GM21515 (cell line): ENCODE measurements around the gene PALLD.
"Not testable (repeated sequence)": the region's sequence is repeated elsewhere in the genome, so short reads cannot be mapped to it uniquely, and the experiment has no call there.

Experiments used
- ATAC-seq: cut with Tn5 transposase; IDR thresholded peaks from one replicate; pipeline ENCODE4 v1.9.1; 2021; ENCODE audit not compliant: unreplicated experiment

The PALLD gene

GRCh38 chr4:168719725-168720124, 222.9 kb downstream of the PALLD start:
- no peak for ATAC-seq

GRCh38 chr4:168720396-168720900, 223.6 kb downstream of the PALLD start:
- ATAC-seq = no peak

- ATAC-seq = no peak
Measured at GRCh38 chr4:168722391-168722790, 225.5 kb downstream of the PALLD start.

DNA sequence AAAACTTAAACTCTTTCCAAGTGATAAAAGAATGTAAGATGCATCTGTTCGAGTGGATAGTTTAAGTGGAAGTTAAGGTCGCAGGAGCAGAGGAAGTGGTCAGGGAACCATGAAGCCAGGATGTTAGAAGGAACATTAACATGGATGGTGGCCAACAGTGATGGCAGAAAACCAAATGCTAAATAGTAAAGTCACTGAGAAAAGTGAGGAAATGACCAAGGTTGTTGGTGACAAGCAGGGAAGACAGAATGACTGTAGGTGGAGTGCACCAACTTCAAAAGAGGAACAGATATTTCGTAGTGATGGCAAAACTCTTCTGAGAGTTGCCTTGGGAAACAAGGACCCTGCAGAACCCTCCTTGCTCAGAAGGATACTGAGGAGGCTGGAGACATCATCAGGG, 226.2 kb downstream of the PALLD start:
- ATAC-seq = no peak

DNA sequence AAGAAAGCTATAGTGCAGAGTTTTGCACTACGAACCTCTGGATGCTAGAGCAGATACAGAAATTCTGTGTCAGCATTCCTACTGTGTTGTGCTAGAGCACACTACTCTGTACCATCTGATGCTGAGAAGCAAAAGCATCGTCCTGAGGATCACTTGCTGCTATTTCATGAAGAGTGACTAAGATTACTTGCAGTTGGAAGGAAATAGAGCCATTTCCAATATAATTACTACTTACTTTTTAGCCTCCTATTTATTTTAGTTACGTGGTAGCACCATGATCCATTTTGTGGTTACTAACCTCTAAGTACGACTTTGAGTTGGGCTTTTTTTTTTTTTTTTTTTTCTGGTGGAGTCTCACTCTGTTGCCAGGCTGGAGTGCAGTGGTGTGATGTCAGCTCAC, 226.7 kb downstream of the PALLD start:
- ATAC-seq = no peak

DNA sequence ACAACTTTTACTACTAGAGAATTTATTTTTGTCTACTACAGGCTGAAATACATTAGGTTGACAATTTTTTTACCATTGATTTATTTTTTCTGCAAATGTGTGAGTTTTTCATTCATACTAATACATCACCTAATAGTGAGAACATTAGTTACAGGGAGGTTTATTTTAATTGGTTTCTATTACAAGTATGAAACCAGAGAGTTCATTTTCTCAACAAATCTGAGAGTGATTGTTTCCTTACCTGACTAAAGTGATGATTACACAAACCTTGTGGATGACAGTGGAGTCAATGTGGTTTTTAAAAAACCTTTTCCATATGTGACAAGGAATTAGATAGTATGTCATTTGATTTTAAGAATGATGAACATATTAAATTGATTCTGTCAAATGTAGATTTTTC, 227.4 kb downstream of the PALLD start:
- ATAC-seq = no peak

- no peak for ATAC-seq
Measured at GRCh38 chr4:168724686-168725411, 228.0 kb downstream of the PALLD start.

DNA sequence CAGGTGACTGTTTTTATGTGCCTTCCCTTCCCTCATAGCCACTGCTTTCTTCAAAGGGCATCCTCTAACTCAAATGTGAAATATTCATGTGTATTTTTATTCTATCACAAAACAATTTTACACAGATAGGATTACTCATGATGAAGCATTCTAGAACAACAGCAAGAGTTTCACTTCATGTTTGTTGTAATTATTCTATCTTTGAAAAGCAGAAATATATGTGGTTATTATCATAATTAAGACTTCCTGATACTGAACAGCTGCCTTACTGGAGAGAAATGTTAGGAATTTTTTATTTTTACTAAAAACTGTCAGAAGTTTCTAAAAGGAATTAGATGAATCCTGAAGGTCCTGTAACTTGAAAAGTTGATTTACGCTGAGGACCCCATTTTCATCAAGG, 229.1 kb downstream of the PALLD start:
- no peak for ATAC-seq

DNA sequence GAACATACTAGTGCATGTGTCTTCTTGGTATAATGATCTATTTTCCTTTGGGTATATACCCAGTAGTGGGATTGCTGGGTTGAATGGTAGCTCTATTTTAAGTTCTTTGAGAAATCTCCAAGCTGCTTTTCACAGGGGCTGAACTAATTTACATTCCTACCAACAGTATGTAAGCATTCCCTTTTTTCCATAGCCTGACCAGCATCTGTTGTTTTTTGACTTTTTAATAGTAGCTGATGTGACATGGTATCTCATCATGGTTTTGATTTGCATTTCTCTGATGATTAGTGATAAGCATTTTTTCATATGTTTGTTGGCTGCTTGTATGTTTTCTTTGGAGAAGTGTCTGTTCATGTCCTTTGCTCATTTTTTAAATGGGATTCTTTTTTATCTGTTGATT, 230.3 kb downstream of the PALLD start:
- ATAC-seq = not testable (repeated sequence)

DNA sequence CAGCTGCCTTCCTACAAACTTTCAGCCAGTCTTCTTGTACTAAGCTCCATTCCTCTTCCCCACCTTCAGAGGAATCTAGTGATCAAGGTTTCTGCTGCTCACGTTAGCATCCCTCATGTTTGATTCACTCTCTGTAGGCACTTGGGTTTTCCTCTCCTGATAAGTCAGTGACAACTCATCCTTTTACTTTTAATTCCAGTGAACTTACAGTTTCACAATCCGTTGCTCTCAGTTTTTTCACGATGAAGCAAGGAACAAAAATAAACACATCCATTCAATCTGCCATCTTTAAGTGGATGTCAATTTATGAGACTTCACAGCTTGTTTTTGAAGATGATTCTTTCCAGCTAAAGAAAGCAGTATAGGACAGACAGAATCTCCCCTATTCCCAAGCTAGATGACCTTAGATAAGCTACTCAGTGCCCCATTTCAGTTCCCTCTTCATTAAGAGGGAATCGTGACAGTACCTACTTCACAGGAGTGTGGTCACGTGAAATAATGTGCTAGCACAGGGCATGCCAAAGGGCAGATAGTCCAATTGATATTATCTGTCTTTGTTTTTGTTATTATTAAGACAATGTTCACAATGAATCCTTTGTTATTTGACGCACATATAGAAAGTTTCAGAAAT, 234.3 kb downstream of the PALLD start:
- no peak for ATAC-seq

DNA sequence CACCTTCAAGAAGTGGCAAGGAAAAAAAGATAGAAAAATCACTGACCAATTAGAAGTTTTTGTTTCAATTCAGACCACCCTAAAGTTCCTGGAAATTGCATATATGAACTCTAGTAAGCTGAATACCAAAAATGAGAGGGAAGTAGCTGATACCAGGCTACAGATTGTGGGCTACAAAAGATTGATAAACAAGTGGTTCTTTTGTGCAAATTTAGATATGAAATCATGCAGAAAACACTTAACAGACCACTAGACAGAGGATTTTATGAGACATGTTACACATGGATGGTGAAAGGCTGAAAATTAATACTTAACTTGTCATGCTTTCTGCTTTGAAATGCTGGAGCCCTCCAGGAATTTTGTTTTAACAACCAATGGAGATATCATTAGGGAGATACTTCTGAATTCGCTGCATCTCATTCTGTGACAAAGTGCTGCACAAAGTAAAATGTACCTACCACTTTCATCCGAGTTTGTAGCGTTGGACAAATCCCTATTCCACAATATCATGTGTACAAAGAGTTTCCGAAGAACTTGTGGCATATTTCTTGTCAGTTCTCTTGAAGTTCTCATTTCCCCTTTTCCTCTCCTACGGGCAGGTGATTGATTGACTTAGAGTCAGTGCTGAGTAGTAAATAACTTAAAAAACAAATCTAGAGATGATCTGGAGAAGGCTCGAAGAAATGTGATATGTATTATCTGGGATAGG, 235.0 kb downstream of the PALLD start:
- no peak for ATAC-seq

- ATAC-seq = no peak
Measured at GRCh38 chr4:168732714-168733113, 235.9 kb downstream of the PALLD start.

- ATAC-seq = no peak
Measured at GRCh38 chr4:168734703-168735678, 238.1 kb downstream of the PALLD start.

GRCh38 chr4:168735735-168736134, 238.9 kb downstream of the PALLD start:
- no peak for ATAC-seq

GRCh38 chr4:168736860-168737805, 240.3 kb downstream of the PALLD start:
- no peak for ATAC-seq

DNA sequence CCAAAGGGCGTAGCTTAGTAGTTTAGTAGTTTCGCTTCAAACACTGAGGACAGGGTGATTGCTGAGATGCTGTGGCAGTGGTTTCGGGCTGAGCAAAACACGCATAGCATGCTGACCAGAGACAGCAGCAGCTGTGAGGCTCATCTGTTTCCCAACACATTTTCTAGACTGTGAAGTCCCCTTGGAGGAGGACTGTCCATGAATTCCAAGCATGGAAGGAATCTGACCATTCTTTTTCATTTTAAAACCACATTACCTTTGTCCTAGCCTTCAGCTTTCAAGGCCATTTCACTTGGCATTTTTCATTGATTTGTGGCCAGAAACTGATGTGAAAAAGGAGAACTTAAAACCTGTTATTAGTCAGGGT, 240.9 kb downstream of the PALLD start:
- ATAC-seq = no peak

- ATAC-seq = no peak
Measured at GRCh38 chr4:168739886-168740285, 243.0 kb downstream of the PALLD start.

DNA sequence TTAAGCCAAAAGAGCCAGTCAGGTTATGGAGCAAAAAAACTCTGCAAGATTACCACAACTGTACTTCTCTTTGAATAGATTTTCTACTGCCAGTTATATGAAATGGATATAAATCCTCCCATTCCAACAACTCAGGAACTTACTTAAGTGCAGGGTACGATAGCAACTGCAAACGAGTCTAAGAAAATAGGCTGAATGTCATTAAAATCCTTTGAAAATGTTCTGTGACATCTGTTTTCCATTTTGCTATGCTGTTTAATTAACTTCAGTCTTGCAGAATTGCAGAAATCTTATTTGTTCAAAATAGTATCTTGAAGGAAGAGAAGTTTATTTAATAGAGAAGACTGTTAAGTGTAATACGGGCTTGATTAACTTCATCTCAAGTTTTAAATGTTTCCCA, 243.8 kb downstream of the PALLD start:
- ATAC-seq = no peak

DNA sequence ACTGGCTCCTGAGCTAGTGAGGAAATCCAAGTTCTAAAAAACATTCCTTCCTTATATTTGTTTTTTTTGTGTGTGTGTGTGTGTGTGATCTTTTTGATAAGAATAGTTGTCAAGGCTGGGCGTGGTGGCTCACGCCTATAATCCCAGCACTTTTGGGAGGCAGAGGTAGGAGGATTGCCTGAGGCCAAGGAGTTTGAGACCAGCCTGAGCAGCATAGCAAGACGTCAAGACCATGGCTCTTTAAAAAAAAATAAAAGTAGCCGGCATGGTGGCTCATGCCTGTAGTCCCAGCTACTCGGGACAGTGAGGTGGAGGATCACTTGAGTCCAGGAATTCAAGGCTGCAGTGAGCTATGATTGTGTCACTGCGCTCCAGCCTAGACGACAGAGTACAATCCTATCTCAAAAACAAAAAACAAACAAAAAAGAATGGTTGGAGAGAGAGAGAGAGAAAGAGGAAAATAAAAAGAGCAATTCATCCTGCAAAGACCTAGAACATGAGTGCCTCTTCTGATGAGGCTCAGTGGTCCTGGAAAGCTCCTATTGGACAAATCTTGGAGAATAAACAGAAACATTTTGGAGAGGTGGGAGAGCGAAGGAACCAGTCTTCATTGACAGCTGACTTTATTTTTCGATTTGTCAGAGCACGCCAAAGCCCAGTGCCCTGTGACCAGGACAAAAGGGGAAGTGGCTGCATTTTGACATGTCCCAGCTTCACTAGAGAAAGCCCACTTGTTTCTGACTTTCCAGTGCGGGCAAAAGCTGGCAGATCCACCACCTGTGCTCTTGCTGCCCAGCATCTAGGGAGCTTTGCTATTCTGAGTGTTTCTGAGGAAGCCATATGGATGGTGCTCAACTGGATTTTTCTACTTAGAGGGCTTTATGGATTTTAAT, 244.7 kb downstream of the PALLD start:
- ATAC-seq = no peak
